GM19025 (cell line): Measurements from ENCODE around the gene DNAJC7.
"Not testable (repeated sequence)": the region's sequence is repeated elsewhere in the genome, so short reads cannot be mapped to it uniquely, and the experiment has no call there.

Experiments used
- ATAC-seq: cut with Tn5 transposase; IDR thresholded peaks from one replicate; pipeline ENCODE4 v1.9.1; 2021; ENCODE audit warnings: mild to moderate bottlenecking, low read depth, moderate library complexity; ENCODE audit not compliant: unreplicated experiment

Gene DNAJC7

GRCh38 chr17:42013740-42014139 lies 3.5 kb downstream of the DNAJC7 start:
- not testable (repeated sequence) for ATAC-seq

- not testable (repeated sequence) for ATAC-seq
Measured at GRCh38 chr17:42012363-42012762, 4.9 kb downstream of the DNAJC7 start.

- ATAC-seq, result no peak
Measured at GRCh38 chr17:42010898-42011516, 6.2 kb downstream of the DNAJC7 start.

- ATAC-seq, result not testable (repeated sequence)
Measured at GRCh38 chr17:42010266-42010680, 7.0 kb downstream of the DNAJC7 start.

GRCh38 chr17:42009170-42009569 lies 8.1 kb downstream of the DNAJC7 start:
- ATAC-seq, result no peak

- no peak for ATAC-seq
Measured at GRCh38 chr17:42005166-42005565, 12.1 kb downstream of the DNAJC7 start.

- no peak for ATAC-seq
Measured at GRCh38 chr17:42002792-42003301, 14.4 kb downstream of the DNAJC7 start.

- ATAC-seq, result no peak
Measured at GRCh38 chr17:42002175-42002791, 15.0 kb downstream of the DNAJC7 start.

- ATAC-seq, result no peak
Measured at GRCh38 chr17:42001729-42002128, 15.5 kb downstream of the DNAJC7 start.

GRCh38 chr17:42000413-42001133 lies 16.7 kb downstream of the DNAJC7 start:
- ATAC-seq, result no peak

- ATAC-seq, result no peak
Measured at GRCh38 chr17:41998497-41998896, 18.7 kb downstream of the DNAJC7 start.

- ATAC-seq, result no peak
Measured at GRCh38 chr17:41996855-41997164, 20.4 kb downstream of the DNAJC7 start.

- no peak for ATAC-seq
Measured at GRCh38 chr17:41992576-41992975, 24.7 kb downstream of the DNAJC7 start.

GRCh38 chr17:41989702-41990419 lies 27.4 kb downstream of the DNAJC7 start:
- ATAC-seq, result no peak

- ATAC-seq, result no peak
Measured at GRCh38 chr17:41988418-41988817, 28.8 kb downstream of the DNAJC7 start.

- ATAC-seq, result no peak
Measured at GRCh38 chr17:41987642-41988041, 29.6 kb downstream of the DNAJC7 start.

- no peak for ATAC-seq
Measured at GRCh38 chr17:41986634-41987033, 30.6 kb downstream of the DNAJC7 start.

GRCh38 chr17:41985919-41986318 lies 31.3 kb downstream of the DNAJC7 start:
- no peak for ATAC-seq

- ATAC-seq, result no peak
Measured at GRCh38 chr17:41984454-41984853, 32.8 kb downstream of the DNAJC7 start.

- ATAC-seq, result no peak
Measured at GRCh38 chr17:41982026-41982760, 35.0 kb downstream of the DNAJC7 start.
